GM18868 (cell line): ENCODE data around the gene CYP2U1.
"Not testable (repeated sequence)": the region's sequence is repeated elsewhere in the genome, so short reads cannot be mapped to it uniquely, and the experiment has no call there.

Experiments used
- ATAC-seq: cut with Tn5 transposase; IDR thresholded peaks from one replicate; pipeline ENCODE4 v1.9.1; 2021; ENCODE audit warnings: mild to moderate bottlenecking, moderate library complexity; ENCODE audit not compliant: unreplicated experiment

The CYP2U1 gene

DNA sequence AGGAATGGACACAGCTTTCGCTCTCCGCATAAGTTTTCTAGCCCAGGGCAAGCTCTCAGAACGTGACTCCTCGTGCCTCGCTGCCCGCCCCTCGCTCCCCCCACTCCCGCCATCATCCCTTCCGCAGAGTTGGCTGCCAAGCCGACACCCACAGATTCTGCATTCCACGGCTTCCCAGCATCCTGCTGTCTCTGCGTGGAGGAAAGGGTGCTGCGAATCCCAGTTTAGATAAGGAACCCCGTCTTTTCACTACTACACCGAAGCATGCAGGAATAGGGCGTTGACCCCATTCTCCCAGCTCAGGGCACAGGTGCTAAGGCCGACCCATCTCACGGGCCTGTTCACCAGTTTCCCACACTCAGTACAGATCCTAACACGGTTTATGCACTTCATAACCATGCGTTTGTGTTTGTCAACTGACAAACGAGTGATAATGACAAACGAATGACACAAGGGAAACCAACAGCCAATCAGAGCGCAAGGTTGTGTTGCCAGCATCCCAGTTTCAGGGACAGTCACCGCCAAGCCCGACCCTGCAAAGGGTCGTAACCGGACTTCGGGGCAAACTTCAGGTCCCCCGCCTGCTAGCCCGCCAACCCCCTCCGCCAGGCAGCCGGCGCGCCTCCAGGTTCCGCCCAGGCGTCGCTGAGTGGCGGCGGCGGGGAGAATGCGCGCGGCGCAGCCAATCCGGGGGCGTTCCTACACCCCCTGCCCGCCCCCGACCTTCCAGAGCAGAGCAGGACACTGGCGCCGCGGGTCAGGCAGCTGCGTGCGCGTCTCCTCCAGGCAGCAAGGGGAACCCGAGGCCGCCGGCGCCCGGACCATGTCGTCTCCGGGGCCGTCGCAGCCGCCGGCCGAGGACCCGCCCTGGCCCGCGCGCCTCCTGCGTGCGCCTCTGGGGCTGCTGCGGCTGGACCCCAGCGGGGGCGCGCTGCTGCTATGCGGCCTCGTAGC is at the start of gene CYP2U1:
Gene CYP2U1, plus strand, starts transcription at position 729 of the 954 bp plus-strand sequence. Its CDS starts 95 bp downstream, at position 824.
- peak; percentile 93 for ATAC-seq

GRCh38 chr4:107885865-107886264 is 45.5 kb upstream of the CYP2U1 start:
- ATAC-seq, result no peak

DNA sequence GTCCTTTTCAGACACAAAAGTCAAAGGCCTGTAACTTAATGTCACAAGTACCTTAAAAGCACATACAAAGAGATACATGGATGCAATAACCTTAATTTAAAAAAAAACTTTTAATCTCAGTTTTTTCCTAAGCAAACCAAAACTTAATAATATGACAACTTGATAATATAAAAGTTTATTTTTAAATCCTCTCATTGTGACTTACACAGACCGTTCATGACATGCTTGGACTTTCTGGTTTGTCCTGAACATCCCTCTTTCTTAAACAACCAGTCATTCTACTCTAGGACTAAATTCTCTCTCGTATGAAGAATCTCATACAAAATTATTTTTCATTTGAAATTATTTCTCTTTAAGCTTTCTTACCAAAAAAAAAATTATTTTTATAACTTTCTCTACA is 43.1 kb upstream of the CYP2U1 start:
- ATAC-seq, result no peak

DNA sequence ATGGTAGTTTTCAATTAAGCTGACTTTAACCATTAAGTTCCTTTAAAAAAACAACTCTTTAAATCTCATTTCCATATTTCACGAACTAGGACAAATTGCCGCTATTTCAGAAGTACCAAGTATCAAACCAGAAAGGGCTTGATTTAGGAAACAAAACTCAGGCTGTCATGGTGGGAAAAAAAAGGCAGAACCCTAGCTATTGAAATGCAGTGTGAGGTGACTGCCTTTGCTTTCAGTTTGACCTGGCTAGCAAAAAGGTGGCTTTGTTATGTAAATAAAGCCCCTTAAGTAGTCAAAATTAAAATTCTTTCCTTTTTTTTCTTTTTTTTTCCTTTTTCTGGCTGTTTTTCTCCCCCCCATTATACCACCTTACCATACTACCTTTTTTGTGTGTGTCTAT is 40.6 kb upstream of the CYP2U1 start:
- ATAC-seq, result no peak

- no peak for ATAC-seq
Observed at GRCh38 chr4:107891299-107891698, 40.0 kb upstream of the CYP2U1 start.

DNA sequence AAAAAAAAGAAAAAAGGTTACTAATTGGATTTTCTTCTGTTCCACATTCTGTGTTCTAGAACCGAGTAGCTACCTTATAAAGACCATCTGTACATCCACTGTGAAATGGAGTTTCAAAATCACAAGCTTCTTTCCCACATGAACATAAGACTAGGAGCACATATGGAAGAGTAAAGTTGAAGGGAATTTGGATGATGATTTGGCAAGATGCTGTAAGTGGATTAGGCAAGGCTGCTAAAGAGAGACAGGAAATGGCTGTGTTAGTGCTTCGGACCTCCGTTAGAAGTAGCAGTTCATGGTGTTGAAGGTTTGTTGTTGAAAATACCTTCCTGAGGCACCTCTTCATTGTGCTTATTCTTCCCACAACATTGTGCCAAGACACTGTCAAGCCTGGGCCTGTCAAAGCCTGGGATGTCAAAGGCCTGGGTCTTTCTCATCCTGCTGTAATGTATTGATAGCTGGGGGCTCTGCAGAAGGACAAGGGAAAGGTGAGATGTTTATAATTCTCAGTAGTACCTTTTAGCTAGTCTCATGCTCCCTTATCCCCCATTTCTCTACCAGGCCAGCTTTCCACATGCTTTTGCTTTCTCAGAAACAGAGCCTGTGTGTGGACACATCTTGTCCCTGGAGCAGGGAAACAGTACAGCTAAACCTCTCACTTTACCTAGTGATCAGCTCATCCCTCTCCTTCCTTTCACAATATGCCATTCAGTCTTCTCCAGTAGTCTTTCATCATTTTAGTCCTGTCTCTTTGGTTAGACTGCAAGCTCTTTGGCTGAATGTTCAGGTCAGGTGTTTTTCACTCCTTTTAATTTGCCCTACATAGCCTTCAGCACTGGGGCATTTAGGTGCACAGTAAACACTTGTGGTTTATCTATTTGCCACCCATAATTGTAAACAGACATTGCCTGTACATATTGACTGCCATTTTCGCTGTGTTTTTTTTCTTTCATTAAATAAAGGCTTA is 37.9 kb upstream of the CYP2U1 start:
- ATAC-seq, result no peak

GRCh38 chr4:107894138-107894603 is 37.2 kb upstream of the CYP2U1 start:
- ATAC-seq, result no peak

- no peak for ATAC-seq
Observed at GRCh38 chr4:107896158-107896645, 35.1 kb upstream of the CYP2U1 start.

- ATAC-seq, result no peak
Observed at GRCh38 chr4:107896646-107897045, 34.7 kb upstream of the CYP2U1 start.

DNA sequence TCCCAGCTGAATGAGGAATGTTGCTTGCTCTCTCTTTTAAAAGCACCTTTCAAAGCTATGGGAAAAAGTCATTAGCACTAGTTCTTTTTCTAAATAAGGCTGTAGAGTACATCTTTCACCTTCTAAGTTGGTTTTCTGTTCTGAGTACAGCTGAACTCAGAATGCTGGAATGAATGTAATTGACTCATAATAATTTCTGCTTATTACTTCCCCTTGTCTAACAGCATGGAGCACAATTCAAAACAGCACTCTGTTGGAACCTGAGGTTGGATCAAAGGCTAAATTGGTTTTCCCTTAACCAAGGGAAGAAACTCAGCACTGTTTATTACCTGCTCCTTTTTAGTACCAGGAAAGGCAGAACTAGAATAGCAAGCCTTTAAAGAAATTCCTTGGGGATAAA is 33.5 kb upstream of the CYP2U1 start:
- ATAC-seq, result no peak

DNA sequence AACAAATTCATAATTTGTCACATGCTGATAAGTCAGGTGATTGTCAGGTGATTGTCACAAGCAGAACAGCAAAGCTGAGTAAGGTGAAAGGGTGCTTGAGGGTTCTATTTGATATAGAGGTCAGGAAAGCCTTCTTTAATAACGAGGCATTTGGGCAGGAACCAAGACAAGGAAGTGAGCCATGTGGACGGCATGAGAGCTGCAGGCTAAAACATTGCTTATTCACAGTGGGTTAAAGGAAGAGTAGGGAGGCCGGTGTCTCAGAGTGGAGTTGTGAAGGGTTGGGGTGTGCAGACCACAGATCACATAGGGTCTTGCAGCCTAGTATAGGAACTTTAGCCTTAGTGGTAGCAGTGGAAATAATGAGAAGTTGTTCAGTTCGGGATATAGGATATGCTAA is 31.3 kb upstream of the CYP2U1 start:
- no peak for ATAC-seq

DNA sequence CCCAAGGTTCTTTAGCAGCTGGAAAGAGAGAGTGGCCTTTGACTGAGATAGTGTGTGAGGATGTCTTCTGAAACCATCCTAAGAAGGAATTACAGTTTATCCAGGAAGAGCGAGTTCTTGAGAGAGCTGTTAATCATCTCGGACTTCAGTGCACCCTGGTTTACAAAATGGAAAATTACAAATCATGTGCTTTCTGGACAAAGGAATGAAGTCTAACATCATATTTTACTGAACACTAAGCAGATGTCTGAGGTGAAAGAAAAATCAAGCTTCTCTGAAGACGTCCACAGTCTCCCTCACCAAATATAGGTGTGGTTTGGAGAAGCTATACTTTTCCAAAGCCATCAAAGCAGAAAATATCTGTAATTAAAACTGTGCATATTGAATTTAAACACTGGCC is 30.8 kb upstream of the CYP2U1 start:
- no peak for ATAC-seq

DNA sequence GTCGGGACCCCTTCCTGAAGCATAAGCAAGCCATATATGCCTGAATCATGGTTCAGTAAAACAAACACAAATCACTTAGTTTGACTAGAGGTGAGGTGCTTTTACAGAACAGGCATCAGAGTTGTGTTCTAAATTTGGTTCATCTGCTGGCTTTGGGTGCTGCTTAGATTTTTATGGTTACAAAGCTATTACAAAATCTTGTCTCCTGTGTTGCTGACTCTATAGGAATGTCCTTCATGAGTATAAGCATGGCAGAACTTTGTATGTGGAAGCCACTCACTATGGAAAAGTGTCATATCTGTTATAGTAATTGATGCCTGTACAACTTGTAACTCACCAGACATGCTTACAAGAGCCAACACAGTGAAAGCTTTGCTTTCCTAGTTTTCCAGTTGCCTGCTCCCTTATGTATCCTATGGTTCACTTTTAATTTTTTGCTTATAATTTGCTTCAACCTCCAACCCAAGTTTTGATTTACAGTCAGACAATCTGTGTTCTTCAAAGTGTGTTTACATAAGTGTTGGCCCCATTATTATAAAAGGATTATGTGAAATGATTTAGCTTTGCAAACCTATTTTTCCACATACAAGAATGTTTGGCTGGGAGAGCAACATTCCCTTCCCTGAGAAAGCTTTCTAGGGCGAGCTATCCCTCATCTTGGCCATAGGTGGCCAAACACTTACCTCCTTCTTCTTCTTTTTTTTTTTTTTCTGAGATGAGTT is 30.0 kb upstream of the CYP2U1 start:
- no peak for ATAC-seq

DNA sequence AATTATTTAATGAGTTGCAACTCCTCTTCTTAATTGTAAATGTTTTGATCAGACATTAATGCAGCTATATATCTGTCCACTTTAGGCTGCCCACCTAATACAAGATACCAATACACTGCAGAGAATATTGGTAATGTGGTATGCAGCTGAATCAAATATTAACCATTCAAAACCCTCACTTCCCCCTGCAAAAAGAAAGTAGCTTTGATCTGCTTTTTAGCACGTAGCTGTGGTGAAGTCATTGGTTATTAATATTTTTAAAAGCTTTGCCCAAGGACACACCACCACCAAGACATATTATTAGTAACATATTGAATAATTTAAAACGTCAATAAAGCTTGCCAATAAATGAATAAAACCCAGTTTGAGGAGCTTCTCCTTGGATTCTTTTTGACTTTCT is 28.6 kb upstream of the CYP2U1 start:
- peak; percentile 34 for ATAC-seq

DNA sequence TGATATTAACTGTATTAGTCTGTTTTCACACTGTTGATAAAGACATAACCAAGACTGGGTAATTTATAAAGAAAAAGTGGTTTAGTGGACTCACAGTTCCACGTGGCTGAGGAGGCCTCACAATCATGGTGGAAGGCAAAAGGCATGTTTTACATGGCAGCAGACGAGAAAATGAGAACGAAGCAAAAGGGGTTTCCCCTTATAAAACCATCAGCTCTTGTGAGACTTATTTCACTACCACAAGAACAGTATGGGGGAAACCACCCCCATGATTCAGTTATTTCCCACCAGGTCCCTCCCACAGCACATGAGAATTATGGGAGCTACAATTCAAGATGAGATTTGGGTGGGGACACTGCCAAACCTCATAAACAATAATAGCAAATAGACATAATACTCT is 26.3 kb upstream of the CYP2U1 start:
- ATAC-seq, result not testable (repeated sequence)

GRCh38 chr4:107906458-107907100 is 24.8 kb upstream of the CYP2U1 start:
- ATAC-seq, result no peak

DNA sequence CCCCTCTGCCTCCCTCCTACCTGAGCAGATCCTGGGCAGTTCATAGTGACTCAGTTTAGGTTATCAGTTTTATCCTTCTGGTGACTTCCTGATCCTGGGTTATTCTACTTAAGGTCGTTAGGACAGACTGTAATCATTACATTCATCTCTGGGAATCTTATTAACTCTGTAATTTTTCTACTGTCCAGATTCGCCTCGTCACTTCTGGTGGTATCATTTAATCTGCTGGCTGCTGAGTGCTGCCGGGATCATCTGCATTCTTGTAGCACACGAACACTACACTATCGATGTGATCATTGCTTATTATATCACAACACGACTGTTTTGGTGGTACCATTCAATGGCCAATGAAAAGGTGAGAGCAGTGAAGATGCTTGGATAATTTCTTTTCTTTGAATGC is 23.0 kb upstream of the CYP2U1 start:
- ATAC-seq, result no peak

DNA sequence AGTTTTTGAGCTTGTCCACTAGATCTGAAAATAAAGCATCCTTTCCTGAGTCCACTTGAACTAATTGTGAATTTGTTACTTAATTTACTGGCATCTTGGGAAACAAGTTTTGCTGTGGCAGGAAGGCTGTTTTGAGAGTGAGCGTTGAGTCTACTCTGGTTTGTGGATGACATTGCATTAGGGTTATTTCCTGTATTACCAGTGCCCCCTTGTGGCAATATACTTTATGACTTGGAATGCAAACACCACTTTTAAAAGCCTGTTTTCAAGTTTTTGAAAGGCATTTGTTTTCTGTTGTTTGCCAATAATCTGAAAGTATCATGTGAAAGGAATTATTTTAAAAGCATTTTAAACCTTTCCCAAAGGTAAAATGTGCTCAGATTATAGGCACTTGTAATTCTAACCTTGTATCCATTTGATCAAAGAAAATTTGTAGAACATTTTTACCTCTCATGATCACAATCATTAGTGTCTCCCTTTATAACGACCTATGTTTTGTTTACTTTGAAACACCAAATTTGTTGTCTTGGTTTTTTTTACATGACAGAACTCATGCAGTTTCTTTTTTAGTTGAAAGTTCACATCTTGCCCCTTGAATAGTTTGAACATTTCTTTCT is 18.0 kb upstream of the CYP2U1 start:
- ATAC-seq, result peak; percentile 90

DNA sequence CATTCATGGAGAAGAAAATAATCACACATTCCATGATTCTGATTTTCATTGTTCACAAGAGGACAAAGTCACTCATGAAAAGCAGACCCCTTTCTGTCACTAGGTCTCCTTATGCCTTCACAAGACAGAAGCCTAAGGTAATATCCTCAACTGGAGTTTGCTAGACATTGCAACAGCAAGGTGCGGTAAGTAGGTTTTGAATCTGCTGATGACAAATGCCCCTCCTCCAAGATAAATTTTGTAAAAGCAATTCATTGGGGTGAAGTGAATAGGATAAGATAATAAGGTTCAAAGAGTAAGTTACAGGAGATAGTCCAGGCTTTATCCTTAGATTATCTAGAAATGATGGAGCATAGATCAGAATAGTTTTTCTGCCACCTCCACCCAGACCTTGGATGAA is 16.1 kb upstream of the CYP2U1 start:
- ATAC-seq, result no peak

- ATAC-seq, result no peak
Observed at GRCh38 chr4:107916623-107917022, 14.7 kb upstream of the CYP2U1 start.
